HL-60 (cell line): ENCODE measurements around the gene MAP2K4.

Experiments used
- GABPA ChIP-seq: IDR thresholded peaks from 2 replicates; pipeline ENCODE4 v1.6.1; 2012; ENCODE audit warnings: low read depth
- POLR2AphosphoS5 ChIP-seq: IDR thresholded peaks from 2 replicates; pipeline ENCODE4 v1.6.1; 2012; ENCODE audit warnings: low read depth
- TF ChIP-seq, protein P1 (sequence below): IDR thresholded peaks from one replicate; pipeline ENCODE4 v1.5.1; 2011; ENCODE audit warnings: low read length, control low read depth, inconsistent platforms; ENCODE audit not compliant: insufficient read depth
- TF ChIP-seq, protein P2 (sequence below): IDR thresholded peaks from 2 replicates; pipeline ENCODE4 v1.6.1; 2012; ENCODE audit warnings: low read depth; ENCODE audit not compliant: insufficient replicate concordance

DNA sequence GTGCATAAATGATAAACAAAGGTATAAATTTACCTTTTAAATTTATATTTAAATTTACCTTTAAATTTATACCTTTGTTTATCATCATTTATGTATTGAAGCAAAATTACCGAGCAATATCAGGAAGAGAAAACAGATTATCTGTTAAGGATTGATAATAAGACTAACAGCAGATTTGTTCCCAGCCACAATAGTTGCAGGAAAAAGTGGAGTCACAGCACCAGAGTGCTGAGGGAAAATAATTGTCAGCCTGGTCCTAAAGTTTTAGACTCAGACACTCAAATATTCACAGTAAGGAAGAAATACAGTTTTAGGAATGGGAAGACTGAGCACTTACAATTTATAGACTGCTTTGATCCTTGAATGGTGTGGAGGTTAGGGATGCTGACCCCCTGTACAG lies 117.2 kb downstream of the MAP2K4 start:
- TF ChIP-seq, protein P1, sequence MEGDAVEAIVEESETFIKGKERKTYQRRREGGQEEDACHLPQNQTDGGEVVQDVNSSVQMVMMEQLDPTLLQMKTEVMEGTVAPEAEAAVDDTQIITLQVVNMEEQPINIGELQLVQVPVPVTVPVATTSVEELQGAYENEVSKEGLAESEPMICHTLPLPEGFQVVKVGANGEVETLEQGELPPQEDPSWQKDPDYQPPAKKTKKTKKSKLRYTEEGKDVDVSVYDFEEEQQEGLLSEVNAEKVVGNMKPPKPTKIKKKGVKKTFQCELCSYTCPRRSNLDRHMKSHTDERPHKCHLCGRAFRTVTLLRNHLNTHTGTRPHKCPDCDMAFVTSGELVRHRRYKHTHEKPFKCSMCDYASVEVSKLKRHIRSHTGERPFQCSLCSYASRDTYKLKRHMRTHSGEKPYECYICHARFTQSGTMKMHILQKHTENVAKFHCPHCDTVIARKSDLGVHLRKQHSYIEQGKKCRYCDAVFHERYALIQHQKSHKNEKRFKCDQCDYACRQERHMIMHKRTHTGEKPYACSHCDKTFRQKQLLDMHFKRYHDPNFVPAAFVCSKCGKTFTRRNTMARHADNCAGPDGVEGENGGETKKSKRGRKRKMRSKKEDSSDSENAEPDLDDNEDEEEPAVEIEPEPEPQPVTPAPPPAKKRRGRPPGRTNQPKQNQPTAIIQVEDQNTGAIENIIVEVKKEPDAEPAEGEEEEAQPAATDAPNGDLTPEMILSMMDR: no peak
- TF ChIP-seq, protein P2, sequence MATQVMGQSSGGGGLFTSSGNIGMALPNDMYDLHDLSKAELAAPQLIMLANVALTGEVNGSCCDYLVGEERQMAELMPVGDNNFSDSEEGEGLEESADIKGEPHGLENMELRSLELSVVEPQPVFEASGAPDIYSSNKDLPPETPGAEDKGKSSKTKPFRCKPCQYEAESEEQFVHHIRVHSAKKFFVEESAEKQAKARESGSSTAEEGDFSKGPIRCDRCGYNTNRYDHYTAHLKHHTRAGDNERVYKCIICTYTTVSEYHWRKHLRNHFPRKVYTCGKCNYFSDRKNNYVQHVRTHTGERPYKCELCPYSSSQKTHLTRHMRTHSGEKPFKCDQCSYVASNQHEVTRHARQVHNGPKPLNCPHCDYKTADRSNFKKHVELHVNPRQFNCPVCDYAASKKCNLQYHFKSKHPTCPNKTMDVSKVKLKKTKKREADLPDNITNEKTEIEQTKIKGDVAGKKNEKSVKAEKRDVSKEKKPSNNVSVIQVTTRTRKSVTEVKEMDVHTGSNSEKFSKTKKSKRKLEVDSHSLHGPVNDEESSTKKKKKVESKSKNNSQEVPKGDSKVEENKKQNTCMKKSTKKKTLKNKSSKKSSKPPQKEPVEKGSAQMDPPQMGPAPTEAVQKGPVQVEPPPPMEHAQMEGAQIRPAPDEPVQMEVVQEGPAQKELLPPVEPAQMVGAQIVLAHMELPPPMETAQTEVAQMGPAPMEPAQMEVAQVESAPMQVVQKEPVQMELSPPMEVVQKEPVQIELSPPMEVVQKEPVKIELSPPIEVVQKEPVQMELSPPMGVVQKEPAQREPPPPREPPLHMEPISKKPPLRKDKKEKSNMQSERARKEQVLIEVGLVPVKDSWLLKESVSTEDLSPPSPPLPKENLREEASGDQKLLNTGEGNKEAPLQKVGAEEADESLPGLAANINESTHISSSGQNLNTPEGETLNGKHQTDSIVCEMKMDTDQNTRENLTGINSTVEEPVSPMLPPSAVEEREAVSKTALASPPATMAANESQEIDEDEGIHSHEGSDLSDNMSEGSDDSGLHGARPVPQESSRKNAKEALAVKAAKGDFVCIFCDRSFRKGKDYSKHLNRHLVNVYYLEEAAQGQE: no peak
- TF ChIP-seq POLR2AphosphoS5: no peak
- TF ChIP-seq GABPA: no peak
